AG09319 (cell line): ENCODE data around the gene TNFRSF8.

Source experiments
- DNase-seq: peaks from one replicate; pipeline ENCODE4 v3.0.0-alpha.2; 2010; ENCODE audit warnings: low read depth; ENCODE audit errors: extremely low read depth
- TF ChIP-seq, protein P1 (sequence below): IDR thresholded peaks from 2 replicates; pipeline ENCODE4 v1.5.1; 2011; ENCODE audit warnings: low read depth, mild to moderate bottlenecking, inconsistent platforms, low read length, moderate library complexity

The TNFRSF8 gene

DNA sequence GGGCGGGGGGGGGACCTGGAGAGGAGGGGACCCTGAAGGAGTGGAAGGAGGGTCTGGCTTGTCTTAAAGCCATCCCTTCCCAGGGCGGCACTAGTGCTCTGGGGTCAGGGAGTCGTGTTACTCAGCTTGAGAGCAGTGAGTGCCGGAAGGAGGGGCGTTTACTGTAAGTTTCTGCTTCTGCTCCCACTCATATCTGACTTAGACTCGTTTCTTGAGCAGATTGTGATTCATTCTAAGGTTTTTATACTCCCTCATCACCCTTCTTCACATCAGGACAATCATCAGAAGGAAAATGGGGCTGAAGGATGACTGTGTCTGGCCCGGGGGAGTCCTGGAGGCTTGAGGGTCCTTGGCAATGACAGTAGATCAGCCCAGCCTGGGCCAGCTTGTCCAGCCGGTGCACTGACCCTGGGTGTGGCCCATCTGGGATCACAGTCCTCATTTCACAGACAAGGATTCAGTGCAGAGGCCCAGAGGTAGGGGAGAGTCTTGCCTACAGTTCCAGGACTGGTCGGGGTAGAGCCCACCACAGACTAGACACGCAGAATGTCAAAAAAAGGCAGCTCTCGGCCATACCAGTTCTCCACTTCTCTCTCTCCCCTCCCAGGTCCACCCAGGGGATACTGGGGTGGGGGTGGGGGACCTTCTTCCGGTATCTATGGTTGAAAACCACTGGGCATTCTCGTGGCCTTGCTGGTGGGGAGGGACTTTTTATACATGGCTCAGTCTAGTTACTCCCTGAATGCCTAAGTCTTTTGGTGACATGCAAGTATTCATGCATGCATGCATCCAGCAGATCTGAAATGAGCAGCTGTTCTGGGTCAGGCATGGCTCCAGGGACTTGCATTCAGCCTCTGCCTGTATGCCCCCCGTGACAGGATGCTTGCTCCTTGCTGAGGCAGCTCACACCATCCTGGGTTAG is 5.1 kb downstream of the TNFRSF8 start:
- TF ChIP-seq, protein P1, sequence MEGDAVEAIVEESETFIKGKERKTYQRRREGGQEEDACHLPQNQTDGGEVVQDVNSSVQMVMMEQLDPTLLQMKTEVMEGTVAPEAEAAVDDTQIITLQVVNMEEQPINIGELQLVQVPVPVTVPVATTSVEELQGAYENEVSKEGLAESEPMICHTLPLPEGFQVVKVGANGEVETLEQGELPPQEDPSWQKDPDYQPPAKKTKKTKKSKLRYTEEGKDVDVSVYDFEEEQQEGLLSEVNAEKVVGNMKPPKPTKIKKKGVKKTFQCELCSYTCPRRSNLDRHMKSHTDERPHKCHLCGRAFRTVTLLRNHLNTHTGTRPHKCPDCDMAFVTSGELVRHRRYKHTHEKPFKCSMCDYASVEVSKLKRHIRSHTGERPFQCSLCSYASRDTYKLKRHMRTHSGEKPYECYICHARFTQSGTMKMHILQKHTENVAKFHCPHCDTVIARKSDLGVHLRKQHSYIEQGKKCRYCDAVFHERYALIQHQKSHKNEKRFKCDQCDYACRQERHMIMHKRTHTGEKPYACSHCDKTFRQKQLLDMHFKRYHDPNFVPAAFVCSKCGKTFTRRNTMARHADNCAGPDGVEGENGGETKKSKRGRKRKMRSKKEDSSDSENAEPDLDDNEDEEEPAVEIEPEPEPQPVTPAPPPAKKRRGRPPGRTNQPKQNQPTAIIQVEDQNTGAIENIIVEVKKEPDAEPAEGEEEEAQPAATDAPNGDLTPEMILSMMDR: no peak
- peak; percentile 7 for DNase-seq

DNA sequence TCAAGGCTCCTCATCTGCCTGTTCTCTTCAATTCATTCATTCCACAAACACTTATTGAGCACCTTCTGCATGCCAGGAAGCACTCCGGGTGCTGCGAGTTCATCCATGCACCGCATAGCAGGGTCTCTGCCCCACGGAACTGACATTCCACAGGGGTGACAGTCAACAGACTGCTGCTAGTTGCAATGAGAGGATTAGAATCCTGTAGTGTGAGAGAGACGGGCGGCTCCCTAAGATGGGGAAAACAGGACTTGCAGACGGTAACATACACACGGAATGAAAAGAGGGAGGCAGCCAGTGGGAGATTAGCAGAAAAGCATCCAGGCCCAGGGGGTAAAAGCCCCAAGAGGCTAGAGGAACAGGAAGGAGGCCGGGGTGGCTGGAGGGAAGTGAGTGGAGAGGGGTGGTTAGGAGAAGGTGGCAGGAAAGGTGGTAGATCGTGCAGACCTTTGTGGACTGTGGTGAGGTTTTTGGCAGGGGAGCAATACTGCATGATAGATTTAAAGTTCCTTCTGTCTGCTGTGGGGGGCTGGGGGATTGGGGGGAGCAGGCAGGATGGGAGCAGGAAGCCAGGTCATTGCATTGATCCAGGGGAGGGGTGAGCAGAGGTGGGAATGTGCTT is 6.6 kb downstream of the TNFRSF8 start:
- TF ChIP-seq, protein P1: no peak
- DNase-seq: no peak

DNA sequence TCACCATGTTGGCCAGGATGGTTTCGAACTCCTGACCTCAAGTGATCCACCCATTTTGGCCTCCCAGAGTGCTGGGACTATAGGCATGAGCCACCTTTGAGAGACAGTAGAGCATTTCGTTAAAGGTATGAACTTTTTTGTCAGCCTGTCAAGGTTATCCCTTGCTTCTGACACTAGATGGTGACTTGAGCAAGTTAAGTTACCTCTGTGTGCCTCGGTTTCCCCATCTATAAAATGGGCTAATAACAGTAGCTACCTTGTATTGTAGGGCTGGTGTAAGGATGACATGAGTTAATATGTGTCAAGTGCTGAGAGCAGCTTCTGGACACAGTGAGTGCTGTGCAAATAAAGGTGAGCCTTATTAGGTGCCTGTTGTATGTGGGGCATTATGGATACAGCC is 8.8 kb downstream of the TNFRSF8 start:
- DNase-seq: no peak
- TF ChIP-seq, protein P1: no peak

DNA sequence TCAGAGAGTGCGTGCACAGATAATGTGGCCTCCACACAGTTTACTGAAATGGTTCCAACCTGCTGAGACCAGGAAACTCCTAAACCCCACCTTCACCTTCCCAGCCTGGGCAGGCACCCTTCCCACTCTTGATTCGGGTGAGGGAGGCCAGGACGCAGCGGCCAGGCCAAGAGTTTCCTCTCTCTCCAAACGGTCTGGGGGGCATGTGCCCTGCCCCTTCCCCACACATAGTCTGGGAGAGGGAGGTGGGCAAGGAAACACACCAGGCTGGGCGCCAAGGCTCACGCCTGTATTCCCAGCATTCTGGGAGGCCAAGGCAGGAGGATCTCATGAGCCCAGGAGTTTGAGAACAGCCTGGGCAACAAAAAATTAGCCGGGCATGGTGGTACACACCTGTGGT is 9.6 kb downstream of the TNFRSF8 start:
- no peak for DNase-seq
- TF ChIP-seq, protein P1: no peak

DNA sequence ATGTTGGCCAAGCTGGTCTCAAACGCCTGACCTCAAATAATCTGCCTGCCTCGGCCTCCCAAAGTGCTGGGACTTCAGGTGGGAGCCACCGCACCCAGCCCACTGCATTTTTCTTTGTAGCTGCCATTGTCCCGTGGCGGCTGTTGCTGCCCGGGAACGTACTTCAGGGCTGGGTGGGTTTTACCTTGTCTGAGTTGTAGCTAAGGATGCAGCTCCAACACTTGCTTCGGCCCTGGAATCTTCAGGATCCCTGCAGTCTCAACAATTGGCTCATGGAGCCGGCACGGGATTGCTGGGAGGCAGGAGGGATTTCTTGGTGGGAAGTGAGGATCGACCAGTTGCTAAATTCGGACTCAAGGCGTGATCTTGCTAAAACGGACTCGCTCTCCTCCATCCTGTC is 10.7 kb downstream of the TNFRSF8 start:
- TF ChIP-seq, protein P1: no peak
- DNase-seq: no peak

DNA sequence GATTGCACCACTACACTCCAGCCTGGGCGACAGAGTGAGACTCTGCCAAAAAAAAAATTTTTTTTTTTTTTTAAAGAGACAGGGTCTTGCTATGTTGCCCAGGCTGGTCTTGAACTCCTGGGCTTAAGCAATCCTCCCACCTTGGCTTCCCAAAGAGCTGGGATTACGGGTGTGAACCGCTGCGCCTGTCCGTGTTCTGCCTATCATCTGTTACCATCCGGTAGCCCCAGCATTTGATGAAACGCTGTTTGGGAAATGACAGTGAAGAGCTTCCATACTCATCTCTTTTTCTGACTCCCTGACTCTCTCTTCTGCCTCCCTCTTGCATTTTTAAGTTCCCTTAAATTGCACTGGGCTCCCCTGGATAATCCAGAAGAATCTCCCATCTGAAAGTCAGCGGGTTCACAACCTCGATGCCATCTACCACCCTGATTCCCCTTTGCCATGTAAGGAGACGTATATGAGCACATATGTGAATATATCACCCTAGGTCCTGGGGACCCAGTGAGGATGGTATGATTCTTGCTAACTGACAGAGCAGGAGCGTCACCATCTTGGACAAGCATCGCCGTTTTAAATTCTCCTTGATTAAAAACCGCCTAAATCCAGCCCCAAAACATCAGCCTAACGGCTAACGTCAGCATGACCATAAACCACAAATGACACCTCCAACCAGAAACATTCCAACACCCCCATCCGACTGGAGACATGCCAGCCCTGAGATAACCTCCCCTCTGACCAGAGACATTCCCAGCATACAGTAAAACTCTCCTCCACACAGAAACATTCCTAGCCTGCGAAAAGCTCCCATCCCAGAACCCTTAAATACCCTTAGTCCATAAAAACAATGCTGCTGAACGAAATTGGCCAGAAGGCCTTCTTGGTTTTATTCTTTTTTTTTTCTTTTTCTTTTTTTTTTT is 12.4 kb downstream of the TNFRSF8 start:
- no peak for DNase-seq
- TF ChIP-seq, protein P1: no peak
